OCI-LY3 (cell line): ENCODE data around the gene CARS1.

Source experiments
- H2AFZ ChIP-seq: fragments of 200-600, 300-600 bp; shearing (Covaris generic); 2 replicates; pipeline ENCODE4 v1.6.0; 2014; ENCODE audit warnings: antibody characterized with exemption, low read depth, low read length
- H3K27ac ChIP-seq: fragments of 200-600, 300-600 bp; sonication (generic); 2 replicates; pipeline ENCODE4 v1.5.1; 2014; ENCODE audit warnings: mild to moderate bottlenecking, low read length, moderate library complexity, mixed read lengths
- H3K27me3 ChIP-seq: fragments of 200-600, 300-600 bp; sonication (generic); 2 replicates; pipeline ENCODE4 v1.6.1; 2014; ENCODE audit warnings: low read depth, low read length, mixed read lengths
- H3K36me3 ChIP-seq: fragments of 200-600, 300-600 bp; sonication (generic); replicated peaks from 2 replicates; pipeline ENCODE3; 2014; ENCODE audit warnings: low read depth, low read length, mixed read lengths
- H3K4me1 ChIP-seq: fragments of 300-600, 200-600 bp; sonication (generic); 2 replicates; pipeline ENCODE4 v1.6.1; 2014; ENCODE audit warnings: low read length, mixed read lengths
- H3K4me2 ChIP-seq: fragments of 200-600, 300-600 bp; sonication (generic); 2 replicates; pipeline ENCODE4 v1.6.1; 2014; ENCODE audit warnings: low read length, mixed read lengths
- H3K4me3 ChIP-seq: fragments of 300-600, 200-600 bp; sonication (generic); 2 replicates; pipeline ENCODE4 v1.5.1; 2014; ENCODE audit warnings: antibody characterized with exemption, mild to moderate bottlenecking, low read length, moderate library complexity
- H3K79me2 ChIP-seq: fragments of 300-600, 200-600 bp; shearing (Covaris generic); 2 replicates; pipeline ENCODE4 v1.6.1; 2014; ENCODE audit warnings: mild to moderate bottlenecking, low read length, mixed read lengths
- H3K9ac ChIP-seq: fragments of 300-600, 200-600 bp; shearing (Covaris generic); 2 replicates; pipeline ENCODE4 v1.6.0; 2014; ENCODE audit warnings: mild to moderate bottlenecking, low read length, moderate library complexity
- H3K9me3 ChIP-seq: fragments of 200-600, 300-600 bp; shearing (Covaris generic); 2 replicates; pipeline ENCODE4 v1.6.1; 2014; ENCODE audit warnings: low read length, mixed read lengths; ENCODE audit not compliant: insufficient read depth
- H4K20me1 ChIP-seq: fragments of 200-600, 300-600 bp; sonication (generic); 2 replicates; pipeline ENCODE4 v1.6.1; 2016; ENCODE audit warnings: low read length, mixed read lengths; ENCODE audit not compliant: insufficient read depth
- CTCF ChIP-seq: fragments of 200-600, 300-600 bp; sonication (generic); IDR thresholded peaks from 2 replicates; pipeline ENCODE4 v1.5.1; 2014; ENCODE audit warnings: antibody characterized with exemption, low read length, low read depth
- EZH2phosphoT487 ChIP-seq: fragments of 200-600 bp; shearing (Covaris generic); IDR thresholded peaks from 2 replicates; pipeline ENCODE4 v1.6.1; 2018; ENCODE audit warnings: antibody characterized with exemption, mixed run types, low read depth

CARS1 gene

DNA sequence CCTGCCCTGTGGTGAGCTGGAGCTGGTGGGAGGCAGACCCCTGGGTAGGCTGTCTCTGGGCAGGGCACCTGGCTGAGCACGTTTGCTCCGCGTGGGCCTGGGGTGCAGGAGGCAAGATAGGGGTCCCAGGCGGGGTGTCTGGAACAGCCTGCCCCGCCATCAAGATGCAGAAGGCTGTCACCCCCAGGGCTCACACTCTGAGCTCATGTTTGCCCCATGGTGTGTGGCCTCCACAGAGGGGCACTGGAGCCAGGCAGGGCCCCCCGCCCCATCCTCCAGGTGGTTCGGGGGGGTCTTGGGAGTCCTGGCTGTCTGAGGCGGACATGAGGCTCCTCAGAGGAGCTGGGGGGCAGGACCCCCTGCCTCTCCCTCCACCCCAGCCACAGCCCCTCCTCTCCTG is 28.9 kb upstream of the CARS1 start:
- Histone ChIP-seq H3K27ac (no peak overlapping the region), H3K9ac (no peak overlapping the region), H3K4me2 (no peak overlapping the region), H4K20me1 (no peaks in the 10 kb centered on the region), H3K27me3 (0 out of 2 replicates have a peak, but pooled peaks cover 3% of the 10 kb centered on the region), H2AFZ (no peak overlapping the region), H3K4me3 (no peak overlapping the region), H3K9me3 (no peaks in the 10 kb centered on the region), H3K36me3 (no peaks in the 10 kb centered on the region), H3K79me2 (no peaks in the 10 kb centered on the region), H3K4me1 (no peaks in the 10 kb centered on the region)
- no peak for TF ChIP-seq CTCF
- TF ChIP-seq EZH2phosphoT487: no peak

DNA sequence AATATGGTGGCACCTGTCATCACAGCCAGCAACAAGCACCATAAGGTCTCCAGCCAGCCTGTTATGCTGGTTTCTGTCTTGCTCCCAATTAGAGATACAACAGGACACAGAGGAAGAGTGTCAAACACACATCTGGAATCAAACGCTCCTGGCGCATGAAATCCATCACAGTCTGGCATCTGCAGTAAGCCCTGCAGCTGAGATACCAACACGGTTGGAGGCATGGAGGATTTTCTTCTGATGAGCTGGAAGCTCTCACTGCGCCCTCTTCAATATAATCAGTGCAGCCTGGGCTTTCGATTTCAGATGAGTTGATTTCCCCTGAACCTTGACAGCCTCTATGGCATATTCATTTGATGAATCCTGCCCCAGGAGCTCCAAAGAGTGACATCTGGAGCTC is 27.8 kb upstream of the CARS1 start:
- H2AFZ ChIP-seq: no peak overlapping the region
- no peaks in the 10 kb centered on the region for H3K9me3 ChIP-seq
- no peak overlapping the region for H3K27ac ChIP-seq
- H3K36me3 ChIP-seq: no peaks in the 10 kb centered on the region
- H3K9ac ChIP-seq: no peak overlapping the region
- H3K4me3 ChIP-seq: no peak overlapping the region
- no peaks in the 10 kb centered on the region for H3K4me1 ChIP-seq
- no peaks in the 10 kb centered on the region for H4K20me1 ChIP-seq
- H3K79me2 ChIP-seq: no peaks in the 10 kb centered on the region
- no peak for TF ChIP-seq CTCF
- no peak for TF ChIP-seq EZH2phosphoT487
- H3K4me2 ChIP-seq: no peak overlapping the region
- peaks cover 10% of the 10 kb centered on the region; the same call in 1 of the 2 replicates for H3K27me3 ChIP-seq

GRCh38 chr11:3083321-3083720 is 26.1 kb upstream of the CARS1 start:
- no peaks in the 10 kb centered on the region for H3K36me3 ChIP-seq
- no peaks in the 10 kb centered on the region for H4K20me1 ChIP-seq
- no peak overlapping the region for H3K4me2 ChIP-seq
- H3K4me3 ChIP-seq: no peak overlapping the region
- H2AFZ ChIP-seq: no peak overlapping the region
- no peaks in the 10 kb centered on the region for H3K9me3 ChIP-seq
- no peaks in the 10 kb centered on the region for H3K79me2 ChIP-seq
- TF ChIP-seq EZH2phosphoT487: no peak
- TF ChIP-seq CTCF: no peak
- peaks cover 11% of the 10 kb centered on the region; the same call in 1 of the 2 replicates for H3K27me3 ChIP-seq
- H3K27ac ChIP-seq: no peak overlapping the region
- H3K4me1 ChIP-seq: no peaks in the 10 kb centered on the region
- H3K9ac ChIP-seq: no peak overlapping the region

GRCh38 chr11:3081386-3081751 is 24.1 kb upstream of the CARS1 start:
- H3K79me2 ChIP-seq: no peaks in the 10 kb centered on the region

More at GRCh38 chr11:3081386-3081751, 24.1 kb upstream of the CARS1 start:
- Histone ChIP-seq H3K4me1 (no peaks in the 10 kb centered on the region), H3K36me3 (no peaks in the 10 kb centered on the region), H2AFZ (no peak overlapping the region), H4K20me1 (no peaks in the 10 kb centered on the region), H3K9me3 (no peaks in the 10 kb centered on the region), H3K27ac (no peak overlapping the region), H3K4me2 (no peak overlapping the region), H3K27me3 (peaks cover 11% of the 10 kb centered on the region; the same call in 1 of the 2 replicates), H3K4me3 (no peak overlapping the region), H3K9ac (no peak overlapping the region)
- TF ChIP-seq CTCF (no peak), EZH2phosphoT487 (no peak)
